ENCODE results near the gene DENND1C.

The DENND1C gene

DNA sequence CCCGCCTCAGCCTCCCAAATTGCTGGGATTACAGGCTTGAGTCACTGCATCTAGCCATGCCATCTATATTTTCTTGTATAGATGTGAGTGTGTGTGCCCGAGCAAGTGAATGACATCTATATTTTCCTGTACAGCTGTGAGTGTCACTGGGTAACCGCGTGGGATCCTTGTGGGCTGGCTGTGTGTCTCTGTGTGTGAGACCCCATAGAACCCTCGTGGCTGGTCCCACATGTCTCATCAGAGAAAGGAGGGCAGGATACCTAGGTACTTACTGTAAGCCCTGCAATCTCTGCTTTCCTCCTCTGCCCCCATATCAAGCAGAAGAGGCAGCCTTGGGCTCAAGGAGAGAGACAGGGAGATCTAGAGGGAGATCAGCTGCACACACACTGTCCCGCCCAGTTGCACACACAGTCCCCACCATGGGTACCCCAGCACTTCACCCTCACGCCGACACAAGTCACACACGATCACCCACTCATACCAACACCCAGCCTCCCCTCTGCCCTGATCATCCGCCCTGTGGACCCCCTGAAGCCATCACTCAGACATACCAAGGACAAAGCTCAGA is 655 bp downstream of the DENND1C start:
- no peak for FAIRE-seq
- no peak for DNase-seq (ENCODE audit: insufficient read length, low spot score)
- no peak for TF ChIP-seq POLR2A (IDR thresholded peaks at IDR 0.05; ENCODE audit: low read depth, low read length)

GRCh38 chr19:6479836-6480398 is 1.7 kb downstream of the DENND1C start:
- FAIRE-seq: no peak
- DNase-seq (ENCODE audit: insufficient read length, low spot score): no peak

DNA sequence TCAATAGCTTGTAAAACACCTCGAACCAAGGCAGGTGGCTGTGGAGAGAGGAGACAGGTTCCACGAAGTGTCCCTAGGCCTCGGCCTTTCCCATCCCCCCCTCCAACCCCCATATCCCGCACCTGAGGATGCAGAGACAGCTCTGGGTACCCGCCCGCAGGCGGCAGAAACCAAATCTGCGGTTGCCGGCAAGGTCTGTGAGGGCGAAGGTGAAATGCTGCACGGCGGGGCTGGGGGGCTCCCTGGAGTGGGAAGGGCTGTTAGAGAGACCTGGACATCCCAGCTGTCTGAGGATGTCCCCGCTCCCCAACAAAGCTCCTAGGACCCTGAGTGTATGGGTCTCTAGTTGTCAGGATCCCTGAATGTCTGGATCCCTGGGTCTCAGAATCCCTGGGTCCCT is 2.8 kb downstream of the DENND1C start:
- DNase-seq (ENCODE audit: insufficient read length, low spot score) (no peak), FAIRE-seq (no peak)
- no peak for TF ChIP-seq POLR2A (IDR thresholded peaks at IDR 0.05; ENCODE audit: low read depth, low read length)

More at GRCh38 chr19:6479836-6480398, 1.7 kb downstream of the DENND1C start:
- TF ChIP-seq POLR2A (IDR thresholded peaks at IDR 0.05; ENCODE audit: low read depth, low read length): no peak

- FAIRE-seq (no peak), DNase-seq (ENCODE audit: insufficient read length, low spot score) (no peak)
- no peak for TF ChIP-seq POLR2A (IDR thresholded peaks at IDR 0.05; ENCODE audit: low read depth, low read length)
Measured at GRCh38 chr19:6476896-6477431, 4.6 kb downstream of the DENND1C start.

DNA sequence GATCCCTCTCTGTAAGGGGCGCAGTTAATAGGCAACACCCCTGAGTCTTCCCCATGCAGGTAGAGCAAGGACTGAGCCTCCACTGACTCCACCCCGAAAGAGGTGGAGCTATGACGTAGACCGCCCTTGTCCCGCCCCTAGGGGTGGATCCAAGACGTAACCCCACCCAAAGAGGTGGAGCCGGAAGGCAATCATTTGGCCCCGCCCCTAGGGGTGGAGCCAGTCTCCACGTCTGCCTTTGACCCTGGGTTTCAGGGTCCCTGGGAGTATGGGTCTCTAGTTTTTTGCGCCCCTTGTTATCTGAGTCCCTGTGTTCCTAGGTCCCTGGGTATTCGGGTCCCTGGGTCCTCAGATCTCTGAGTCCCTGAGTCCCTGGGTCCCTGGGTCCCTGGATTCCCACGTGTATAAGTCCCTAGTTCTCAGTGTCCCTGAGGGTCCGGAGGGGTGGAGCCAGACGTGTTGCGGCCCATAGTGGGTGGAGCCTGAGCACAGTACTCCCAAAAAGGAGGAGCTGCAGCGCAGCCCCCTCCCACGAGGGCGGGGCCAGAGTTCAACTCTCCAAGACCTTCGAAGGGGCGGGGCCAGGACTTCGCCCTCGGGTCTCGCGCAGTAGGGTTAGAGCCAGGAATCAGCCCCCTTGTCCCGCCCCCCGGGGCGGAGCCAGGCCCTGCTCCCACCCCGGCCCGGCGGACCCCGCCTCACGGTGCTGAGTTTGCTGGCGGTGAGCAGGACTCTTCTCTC is 5.3 kb downstream of the DENND1C start:
- FAIRE-seq (no peak), DNase-seq (ENCODE audit: insufficient read length, low spot score) (no peak)
- TF ChIP-seq POLR2A (IDR thresholded peaks at IDR 0.05; ENCODE audit: low read depth, low read length): no peak

DNA sequence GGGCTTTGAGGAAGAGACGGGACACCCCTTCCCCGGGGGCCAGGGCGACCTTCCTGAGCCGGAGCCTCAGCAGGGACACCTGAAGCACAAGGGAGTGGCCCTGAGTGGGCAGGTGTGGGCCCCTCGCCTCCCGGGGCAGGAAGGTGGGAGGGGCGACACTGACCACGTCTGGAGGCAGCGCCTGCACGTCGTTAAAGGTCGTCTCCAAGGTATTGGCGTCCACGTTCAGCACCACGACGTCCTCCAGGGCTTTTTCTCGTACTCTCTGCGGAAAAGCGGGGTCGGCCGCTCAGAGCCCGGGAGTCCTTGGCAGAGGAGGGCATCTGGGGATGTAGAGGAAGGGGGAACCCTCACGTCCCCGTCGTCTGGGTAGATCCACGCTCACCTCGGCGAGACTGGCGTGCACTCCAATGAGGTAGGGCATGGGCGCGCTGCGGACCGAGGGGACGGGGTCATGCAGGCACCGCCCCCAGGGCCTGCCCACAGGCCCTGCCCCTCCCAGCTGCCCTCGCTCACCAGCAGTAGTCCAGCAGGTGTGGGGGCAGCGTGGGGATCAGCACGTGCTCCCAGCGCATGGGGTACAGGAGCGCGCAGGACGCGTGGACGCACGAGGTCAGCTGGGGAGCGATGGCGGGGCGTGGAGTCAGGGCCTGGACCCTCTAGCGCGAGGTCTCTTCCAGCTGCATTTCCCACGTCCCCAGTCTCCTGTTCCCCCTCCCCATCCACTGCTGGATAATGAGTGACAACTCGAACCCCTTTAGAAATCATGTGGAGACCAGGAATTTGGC is 6.1 kb downstream of the DENND1C start:
- FAIRE-seq (no peak), DNase-seq (ENCODE audit: insufficient read length, low spot score) (no peak)
- no peak for TF ChIP-seq POLR2A (IDR thresholded peaks at IDR 0.05; ENCODE audit: low read depth, low read length)

DNA sequence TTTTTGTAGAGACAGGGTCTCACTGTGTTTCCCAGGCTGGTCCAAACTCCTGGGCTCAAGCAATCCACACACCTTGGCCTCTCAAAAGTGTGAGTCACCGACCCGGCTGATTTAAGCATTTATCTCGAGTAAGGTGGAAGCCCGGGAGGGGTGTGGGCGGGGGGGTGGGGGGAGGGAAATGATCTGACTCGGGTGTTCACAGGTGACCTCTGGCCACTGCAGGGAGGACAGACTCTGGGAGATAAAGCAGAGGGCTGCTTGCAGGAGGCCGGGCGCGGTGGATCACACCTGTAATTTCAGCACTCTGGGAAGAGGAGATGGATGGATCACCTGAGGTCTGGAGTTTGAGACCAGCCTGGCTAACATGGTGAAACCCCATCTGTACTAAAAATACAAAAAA is 7.9 kb downstream of the DENND1C start:
- no peak for TF ChIP-seq POLR2A (IDR thresholded peaks at IDR 0.05; ENCODE audit: low read depth, low read length)
- FAIRE-seq (no peak), DNase-seq (ENCODE audit: insufficient read length, low spot score) (no peak)

GRCh38 chr19:6472713-6473112 is 8.9 kb downstream of the DENND1C start:
- TF ChIP-seq POLR2A (IDR thresholded peaks at IDR 0.05; ENCODE audit: low read depth, low read length): no peak
- DNase-seq (ENCODE audit: insufficient read length, low spot score) (no peak), FAIRE-seq (no peak)

DNA sequence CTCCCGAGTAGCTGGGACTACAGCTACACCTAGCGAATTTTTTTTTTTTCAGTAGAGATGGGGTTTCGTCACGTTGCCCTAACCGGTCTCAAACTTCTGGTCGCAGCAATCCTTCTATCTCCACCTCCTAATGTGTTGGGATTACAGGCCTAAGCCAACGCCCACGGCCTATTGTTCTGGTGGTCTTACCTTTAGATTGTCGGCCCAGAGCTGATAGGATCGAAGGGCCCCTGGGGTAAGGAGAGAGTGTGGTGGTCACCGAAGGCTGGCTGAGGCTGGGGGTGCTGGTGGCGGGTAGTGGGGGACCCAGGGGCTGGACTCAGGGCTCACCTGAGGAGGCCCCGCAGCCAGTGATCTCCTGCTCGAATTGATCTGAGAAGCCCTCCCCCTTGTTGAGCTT is 10.5 kb downstream of the DENND1C start:
- no peak for FAIRE-seq

GRCh38 chr19:6470173-6470572 is 11.4 kb downstream of the DENND1C start:
- no peak for TF ChIP-seq POLR2A (IDR thresholded peaks at IDR 0.05; ENCODE audit: low read depth, low read length)
- DNase-seq (ENCODE audit: insufficient read length, low spot score) (no peak), FAIRE-seq (no peak)

More for the DNA sequence above, 10.5 kb downstream of the DENND1C start:
- TF ChIP-seq POLR2A (IDR thresholded peaks at IDR 0.05; ENCODE audit: low read depth, low read length): no peak
- DNase-seq (ENCODE audit: insufficient read length, low spot score): no peak

DNA sequence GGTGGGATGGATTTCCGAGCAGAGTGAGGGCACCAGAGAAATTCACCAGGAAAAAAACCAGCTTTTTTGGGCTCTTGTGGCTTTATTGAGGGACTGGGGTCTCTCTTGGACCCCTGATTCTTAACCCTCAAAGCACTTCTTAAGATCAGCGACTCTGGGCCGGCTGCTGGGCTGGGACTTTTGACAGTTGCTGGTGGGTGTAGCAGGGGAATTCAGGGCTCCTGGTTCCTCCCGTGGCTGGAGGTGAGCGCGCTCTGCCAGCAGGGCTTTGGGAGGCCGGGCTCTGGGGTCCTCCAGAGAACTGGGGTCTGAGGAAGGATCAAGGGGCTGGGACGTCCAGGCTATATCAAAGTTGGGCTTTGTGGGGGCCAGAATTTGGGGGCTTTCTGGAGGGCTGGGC is 14.2 kb downstream of the DENND1C start:
- no peak for FAIRE-seq
- DNase-seq (ENCODE audit: insufficient read length, low spot score): no peak
- TF ChIP-seq POLR2A (IDR thresholded peaks at IDR 0.05; ENCODE audit: low read depth, low read length): no peak

- FAIRE-seq (no peak), DNase-seq (ENCODE audit: insufficient read length, low spot score) (no peak)
- TF ChIP-seq POLR2A (IDR thresholded peaks at IDR 0.05; ENCODE audit: low read depth, low read length): no peak
Measured at GRCh38 chr19:6466526-6467248, 14.9 kb downstream of the DENND1C start.

GRCh38 chr19:6465663-6466062 is 15.9 kb downstream of the DENND1C start:
- no peak for TF ChIP-seq POLR2A (IDR thresholded peaks at IDR 0.05; ENCODE audit: low read depth, low read length)
- FAIRE-seq (no peak), DNase-seq (ENCODE audit: insufficient read length, low spot score) (no peak)

All from H54 (cell line).